K562 (cell line): ENCODE measurements around the gene DGCR8. TPM values are rescaled to one million over a fixed set of nuclear protein-coding genes. Genes with fewer than 3 reads are reported as not detected.
A peak's percentile ranks its signal among the peaks of the same experiment; 100 is the strongest.

ENCODE experiments used
- ARID2 ChIP-seq: fragments of 450-650 bp; IDR thresholded peaks from 2 replicates; pipeline ENCODE4 v1.6.1; 2017; ENCODE audit warnings: antibody characterized with exemption, mild to moderate bottlenecking
- BRCA1 ChIP-seq, 2 experiments: fragments of 450-650 bp in 1 of 2; sonication (generic) in 1 of 2; formaldehyde crosslinking in 1 of 2; IDR thresholded peaks; 2 replicates each; pipeline versions ENCODE4 v1.5.0 to v1.6.1; 2017 to 2020; ENCODE audit warnings: mild to moderate bottlenecking in 1 of 2, missing genetic modification reagents in 1 of 2
- CEBPZ ChIP-seq: fragments of 150-350 bp; IDR thresholded peaks from 2 replicates; pipeline ENCODE4 v1.6.1; 2014; ENCODE audit warnings: low read depth, mild to moderate bottlenecking, low read length, borderline replicate concordance
- EP400 ChIP-seq: fragments of 450-650 bp; IDR thresholded peaks from 2 replicates; pipeline ENCODE4 v1.6.1; 2017; ENCODE audit warnings: antibody characterized with exemption, mild to moderate bottlenecking, moderate library complexity
- FOXA1 ChIP-seq: fragments of 450-650 bp; IDR thresholded peaks from 2 replicates; pipeline ENCODE4 v1.6.1; 2016; ENCODE audit warnings: mild to moderate bottlenecking, borderline replicate concordance
- GTF2F1 ChIP-seq: IDR thresholded peaks from 2 replicates; pipeline ENCODE4 v1.6.1; 2011; ENCODE audit warnings: low read depth, low read length, improper control_type of control experiment
- HBP1 ChIP-seq: fragments of 450-650 bp; formaldehyde crosslinking; IDR thresholded peaks from 2 replicates; pipeline ENCODE4 v1.4.0; 2022; ENCODE audit warnings: missing genetic modification characterization
- HDAC3 ChIP-seq: fragments of 450-650 bp; IDR thresholded peaks from 2 replicates; pipeline ENCODE4 v1.6.1; 2018; ENCODE audit warnings: borderline replicate concordance, mild to moderate bottlenecking, moderate library complexity; ENCODE audit not compliant: partially characterized antibody
- MLX ChIP-seq, 2 experiments: fragments of 450-650 bp in 1 of 2; sonication (generic) in 1 of 2; formaldehyde crosslinking; conservative IDR thresholded peaks; 2 replicates each; pipeline versions ENCODE4 v1.4.0 to v1.8.1; 2020 to 2022; ENCODE audit warnings: mild to moderate bottlenecking in 1 of 2, missing genetic modification reagents in 1 of 2
- MTA2 ChIP-seq: fragments of 450-650 bp; IDR thresholded peaks from 2 replicates; pipeline ENCODE4 v1.6.1; 2016; ENCODE audit warnings: low read depth
- SP2 ChIP-seq: IDR thresholded peaks from 2 replicates; pipeline ENCODE4 v1.6.1; 2011; ENCODE audit warnings: mild to moderate bottlenecking, low read depth, low read length, moderate library complexity; ENCODE audit not compliant: poor library complexity, severe bottlenecking; ENCODE audit errors: extremely low read depth
- SRSF9 ChIP-seq: fragments of 200-400 bp; formaldehyde crosslinking; IDR thresholded peaks from 2 replicates; pipeline ENCODE4 v1.6.1; 2017; ENCODE audit warnings: low read depth, low read length, borderline replicate concordance
- TAF1 ChIP-seq: IDR thresholded peaks from 2 replicates; pipeline ENCODE4 v1.6.1; 2011; ENCODE audit warnings: mild to moderate bottlenecking, low read length, moderate library complexity; ENCODE audit not compliant: insufficient read depth, control insufficient read depth, severe bottlenecking; ENCODE audit errors: extremely low read depth
- ZNF316 ChIP-seq: fragments of 450-650 bp; IDR thresholded peaks from 2 replicates; pipeline ENCODE4 v1.6.1; 2016
- ZNF436 ChIP-seq: fragments of 250-450, 450-650 bp; sonication (Bioruptor Pico); formaldehyde crosslinking; IDR thresholded peaks from 2 replicates; pipeline ENCODE4 v1.7.0; 2020; ENCODE audit warnings: mild to moderate bottlenecking
- ZNF57 ChIP-seq: fragments of 450-650 bp; formaldehyde crosslinking; IDR thresholded peaks from 2 replicates; pipeline ENCODE4 v1.4.0; 2020; ENCODE audit warnings: mild to moderate bottlenecking, moderate library complexity
- ZNF830 ChIP-seq: fragments of 250-450 bp; sonication (Bioruptor Pico); IDR thresholded peaks from 2 replicates; pipeline ENCODE4 v1.5.0; 2021; ENCODE audit warnings: mild to moderate bottlenecking
- polyA plus RNA-seq, 8 experiments: library from polyadenylated mRNA; depleted of rRNA in 4 of 8; stranded (reverse) in 5 of 8; unstranded in 3 of 8; fragments of >200 nt; fragmentation: Nextera tagmentation in 2 of 8; fragmentation: Illumina TruSeq in 1 of 8; extraction: Ambion mirVana in 2 of 8; extraction: Trizol in 1 of 8; gene quantifications; 2 replicates each; pipeline versions ENCODE4 v1.2.1 to v1.2.3, GENCODE V29; 2011 to 2014; ENCODE audit warnings: inconsistent platforms in 1 of 8, missing spikeins in 1 of 8
- total RNA-seq, 7 experiments: library from RNA; depleted of rRNA in 6 of 7; stranded (reverse); fragments of >200 nt in 6 of 7; fragmentation: Illumina TruSeq in 2 of 7; extraction: Trizol in 2 of 7; gene quantifications; 2 replicates each; pipeline versions ENCODE4 v1.2.1 to v1.2.3, GENCODE V29; 2011 to 2021; ENCODE audit warnings: low replicate concordance in 1 of 7
- TF ChIP-seq, protein P1 (sequence below): IDR thresholded peaks from 3 replicates; pipeline ENCODE4 v1.6.1; 2011; ENCODE audit warnings: borderline replicate concordance, mild to moderate bottlenecking; ENCODE audit not compliant: insufficient read length, insufficient read depth
- TF ChIP-seq, protein P2 (sequence below): fragments of 450-650 bp; IDR thresholded peaks from 2 replicates; pipeline ENCODE4 v1.6.1; 2016; ENCODE audit warnings: antibody characterized with exemption

Gene DGCR8
- total and polyA plus RNA-seq, 9 of the 15 experiments (the other 6 are each of a cell fraction or from before 2014, with no cell fraction given), result 5.9 to 144 (median 80.1) TPM

- TF ChIP-seq HDAC3, result no peak
- no peak for TF ChIP-seq BRCA1 (IDR thresholded peaks at IDR 0.05)
- TF ChIP-seq BRCA1 (CRISPR knock-in tag; IDR thresholded peaks at IDR 0.05), result no peak
- peak; percentile 96 for TF ChIP-seq SP2
- TF ChIP-seq, protein P1, sequence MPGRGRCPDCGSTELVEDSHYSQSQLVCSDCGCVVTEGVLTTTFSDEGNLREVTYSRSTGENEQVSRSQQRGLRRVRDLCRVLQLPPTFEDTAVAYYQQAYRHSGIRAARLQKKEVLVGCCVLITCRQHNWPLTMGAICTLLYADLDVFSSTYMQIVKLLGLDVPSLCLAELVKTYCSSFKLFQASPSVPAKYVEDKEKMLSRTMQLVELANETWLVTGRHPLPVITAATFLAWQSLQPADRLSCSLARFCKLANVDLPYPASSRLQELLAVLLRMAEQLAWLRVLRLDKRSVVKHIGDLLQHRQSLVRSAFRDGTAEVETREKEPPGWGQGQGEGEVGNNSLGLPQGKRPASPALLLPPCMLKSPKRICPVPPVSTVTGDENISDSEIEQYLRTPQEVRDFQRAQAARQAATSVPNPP, result no peak
- no peak for TF ChIP-seq SRSF9
- TF ChIP-seq HBP1, result no peak
- peak; percentile 93; the same call in 1 of the 2 replicates for TF ChIP-seq ZNF830
- no peak for TF ChIP-seq EP400
- TF ChIP-seq ARID2, result no peak
- TF ChIP-seq, protein P2, sequence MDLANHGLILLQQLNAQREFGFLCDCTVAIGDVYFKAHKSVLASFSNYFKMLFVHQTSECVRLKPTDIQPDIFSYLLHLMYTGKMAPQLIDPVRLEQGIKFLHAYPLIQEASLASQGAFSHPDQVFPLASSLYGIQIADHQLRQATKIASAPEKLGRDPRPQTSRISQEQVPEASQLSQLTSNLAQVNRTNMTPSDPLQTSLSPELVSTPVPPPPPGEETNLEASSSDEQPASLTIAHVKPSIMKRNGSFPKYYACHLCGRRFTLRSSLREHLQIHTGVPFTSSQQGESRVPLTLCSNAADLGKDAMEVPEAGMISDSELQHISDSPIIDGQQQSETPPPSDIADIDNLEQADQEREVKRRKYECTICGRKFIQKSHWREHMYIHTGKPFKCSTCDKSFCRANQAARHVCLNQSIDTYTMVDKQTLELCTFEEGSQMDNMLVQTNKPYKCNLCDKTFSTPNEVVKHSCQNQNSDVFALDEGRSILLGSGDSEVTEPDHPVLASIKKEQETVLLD, result no peak
- no peak for TF ChIP-seq TAF1
- no peak for TF ChIP-seq FOXA1
- TF ChIP-seq MTA2, result no peak
- peak; percentile 85 to 96; a peak in 2 of 4 replicates for TF ChIP-seq MLX (CRISPR knock-in tag; conservative IDR thresholded peaks at IDR 0.05)
- TF ChIP-seq ZNF436 (CRISPR knock-in tag), result 0 out of 2 replicates have a peak, but pooled peaks have one; percentile 38
- peak; percentile 56 for TF ChIP-seq GTF2F1
- peak; percentile 94; the same call in 1 of the 2 replicates for TF ChIP-seq CEBPZ
- no peak for TF ChIP-seq ZNF316
- no peak for TF ChIP-seq ZNF57 (CRISPR knock-in tag)
Observed at GRCh38 chr22:20079745-20080444, at the start of gene DGCR8 (continued).
